ENCODE data around the gene CNIH3. TPM values are rescaled to one million over a fixed set of nuclear protein-coding genes. Genes with fewer than 3 reads are reported as not detected.

Gene CNIH3
- total RNA-seq, 1 donor from 2014 or later: 0.53 TPM

DNA sequence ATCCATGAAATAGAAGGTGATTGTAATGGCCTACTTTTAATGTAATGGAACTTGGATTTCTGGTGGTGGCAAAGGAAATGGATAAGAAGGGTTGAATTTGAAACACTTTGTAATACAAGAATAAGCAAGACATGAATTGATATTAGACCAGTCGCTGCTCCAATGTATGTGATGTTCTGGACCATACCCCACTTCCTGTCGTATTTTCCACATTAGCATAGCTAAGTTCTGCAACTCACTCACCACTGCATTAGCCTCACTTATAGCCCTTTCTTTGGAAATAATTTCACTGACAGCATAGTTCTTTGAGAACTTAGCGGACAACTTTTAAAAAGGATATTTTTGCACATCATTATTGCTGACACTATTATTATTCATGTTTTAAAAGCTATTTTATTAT is 32.3 kb upstream of the CNIH3 start:
- no peak for FAIRE-seq
- no peak overlapping the region for H3K4me3 ChIP-seq (ENCODE audit: low read depth, low read length)
- DNase-seq (ENCODE audit: low read depth): no peak
- TF ChIP-seq, protein P1, sequence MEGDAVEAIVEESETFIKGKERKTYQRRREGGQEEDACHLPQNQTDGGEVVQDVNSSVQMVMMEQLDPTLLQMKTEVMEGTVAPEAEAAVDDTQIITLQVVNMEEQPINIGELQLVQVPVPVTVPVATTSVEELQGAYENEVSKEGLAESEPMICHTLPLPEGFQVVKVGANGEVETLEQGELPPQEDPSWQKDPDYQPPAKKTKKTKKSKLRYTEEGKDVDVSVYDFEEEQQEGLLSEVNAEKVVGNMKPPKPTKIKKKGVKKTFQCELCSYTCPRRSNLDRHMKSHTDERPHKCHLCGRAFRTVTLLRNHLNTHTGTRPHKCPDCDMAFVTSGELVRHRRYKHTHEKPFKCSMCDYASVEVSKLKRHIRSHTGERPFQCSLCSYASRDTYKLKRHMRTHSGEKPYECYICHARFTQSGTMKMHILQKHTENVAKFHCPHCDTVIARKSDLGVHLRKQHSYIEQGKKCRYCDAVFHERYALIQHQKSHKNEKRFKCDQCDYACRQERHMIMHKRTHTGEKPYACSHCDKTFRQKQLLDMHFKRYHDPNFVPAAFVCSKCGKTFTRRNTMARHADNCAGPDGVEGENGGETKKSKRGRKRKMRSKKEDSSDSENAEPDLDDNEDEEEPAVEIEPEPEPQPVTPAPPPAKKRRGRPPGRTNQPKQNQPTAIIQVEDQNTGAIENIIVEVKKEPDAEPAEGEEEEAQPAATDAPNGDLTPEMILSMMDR (IDR thresholded peaks at IDR 0.05; ENCODE audit: insufficient read depth, low read length, severe bottlenecking): no peak
- no peaks in the 10 kb centered on the region for H3K27me3 ChIP-seq (ENCODE audit: control insufficient read depth, insufficient read depth, low read length)
- H3K36me3 ChIP-seq (ENCODE audit: control insufficient read depth, insufficient read depth, low read length): no peaks in the 10 kb centered on the region

DNA sequence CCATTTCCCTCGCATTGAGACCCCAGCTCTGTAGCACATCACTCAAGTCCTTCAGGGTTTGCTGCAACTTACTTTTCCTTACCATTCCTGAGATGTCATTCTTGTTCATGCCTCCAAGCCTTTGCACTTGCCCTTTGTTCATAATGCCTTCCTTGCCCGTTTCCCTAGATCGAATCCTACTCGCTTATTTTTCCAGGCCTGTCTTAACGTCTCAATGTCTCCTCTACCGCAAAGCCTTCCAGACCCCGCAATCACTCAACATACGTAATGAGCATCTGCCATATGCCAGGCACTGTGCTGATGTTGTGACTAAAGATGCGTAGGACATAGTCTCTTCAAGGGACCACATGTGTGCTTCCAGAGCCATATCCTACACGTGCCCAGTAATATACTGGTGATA is 31.1 kb upstream of the CNIH3 start:
- no peak overlapping the region for H3K4me3 ChIP-seq (ENCODE audit: low read depth, low read length)
- TF ChIP-seq, protein P1 (IDR thresholded peaks at IDR 0.05; ENCODE audit: insufficient read depth, low read length, severe bottlenecking): no peak
- DNase-seq (ENCODE audit: low read depth): no peak
- no peaks in the 10 kb centered on the region for H3K27me3 ChIP-seq (ENCODE audit: control insufficient read depth, insufficient read depth, low read length)
- peak; percentile 40 for FAIRE-seq
- H3K36me3 ChIP-seq (ENCODE audit: control insufficient read depth, insufficient read depth, low read length): no peaks in the 10 kb centered on the region

DNA sequence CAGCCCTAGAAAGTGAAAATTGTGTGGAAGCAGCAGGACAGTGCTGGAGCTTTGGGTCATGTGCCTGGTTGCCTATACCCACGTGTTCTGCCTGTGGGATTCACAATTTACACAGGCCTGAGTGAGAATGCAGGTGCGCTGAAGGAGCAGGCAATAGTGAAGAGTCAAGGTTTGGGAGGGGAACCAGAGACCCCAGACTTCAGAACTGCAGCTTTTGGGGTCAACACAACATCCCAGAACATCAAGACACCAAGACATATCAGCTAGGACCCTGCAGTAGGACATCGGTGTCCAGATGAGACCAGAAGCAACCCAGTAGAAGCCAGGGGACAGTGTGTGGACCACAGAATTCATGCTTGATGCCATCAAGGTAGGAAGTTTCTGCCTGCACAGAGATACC is 29.1 kb upstream of the CNIH3 start:
- DNase-seq (ENCODE audit: low read depth): no peak
- Histone ChIP-seq H3K27me3 (ENCODE audit: control insufficient read depth, insufficient read depth, low read length) (no peaks in the 10 kb centered on the region), H3K36me3 (ENCODE audit: control insufficient read depth, insufficient read depth, low read length) (no peaks in the 10 kb centered on the region), H3K4me3 (ENCODE audit: low read depth, low read length) (no peak overlapping the region)
- FAIRE-seq: no peak
- TF ChIP-seq, protein P1 (IDR thresholded peaks at IDR 0.05; ENCODE audit: insufficient read depth, low read length, severe bottlenecking): no peak

DNA sequence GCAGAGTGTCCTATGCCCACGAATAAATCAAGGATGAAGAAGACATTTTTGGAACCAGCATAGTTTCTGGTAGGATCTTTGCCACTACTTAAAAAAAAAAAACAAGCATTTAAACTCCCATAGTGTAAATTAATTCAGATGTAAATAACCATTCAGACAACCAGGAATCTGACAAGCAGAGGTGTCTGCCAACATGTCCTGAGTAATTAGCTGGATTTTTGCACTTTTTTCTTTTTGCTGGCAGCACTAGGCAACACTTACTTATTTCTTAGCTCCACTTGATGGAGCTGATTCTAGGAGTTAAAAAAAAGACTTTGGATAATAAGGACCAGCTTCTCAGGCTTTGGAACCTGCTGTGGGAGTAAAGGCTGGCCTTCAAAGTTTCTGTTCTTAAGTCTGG is 27.6 kb upstream of the CNIH3 start:
- TF ChIP-seq, protein P1 (IDR thresholded peaks at IDR 0.05; ENCODE audit: insufficient read depth, low read length, severe bottlenecking): no peak
- no peak for FAIRE-seq
- H3K27me3 ChIP-seq (ENCODE audit: control insufficient read depth, insufficient read depth, low read length): no peaks in the 10 kb centered on the region
- H3K36me3 ChIP-seq (ENCODE audit: control insufficient read depth, insufficient read depth, low read length): no peaks in the 10 kb centered on the region
- no peak for DNase-seq (ENCODE audit: low read depth)
- no peak overlapping the region for H3K4me3 ChIP-seq (ENCODE audit: low read depth, low read length)

DNA sequence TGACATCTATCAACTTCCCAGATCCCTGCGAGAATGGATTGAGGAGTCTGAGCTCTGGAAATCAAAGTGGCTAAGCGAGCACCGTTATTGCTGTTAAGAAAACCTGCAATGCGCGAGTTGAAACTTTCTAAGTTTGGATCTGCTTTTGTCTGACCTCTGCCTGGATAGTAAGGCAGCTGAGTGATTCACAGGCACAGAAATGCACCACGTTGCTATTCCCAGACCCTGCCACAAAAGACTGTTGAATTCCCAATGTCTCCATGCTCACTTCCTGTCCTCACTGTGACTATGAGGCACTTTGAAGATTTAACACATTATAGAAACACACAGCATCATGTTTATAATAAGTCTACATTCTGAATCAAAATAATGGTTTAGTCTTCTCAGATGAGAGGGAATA is 27.1 kb upstream of the CNIH3 start:
- DNase-seq (ENCODE audit: low read depth) (peak; percentile 7), FAIRE-seq (no peak)
- Histone ChIP-seq H3K27me3 (ENCODE audit: control insufficient read depth, insufficient read depth, low read length) (no peaks in the 10 kb centered on the region), H3K36me3 (ENCODE audit: control insufficient read depth, insufficient read depth, low read length) (no peaks in the 10 kb centered on the region), H3K4me3 (ENCODE audit: low read depth, low read length) (no peak overlapping the region)
- TF ChIP-seq, protein P1 (IDR thresholded peaks at IDR 0.05; ENCODE audit: insufficient read depth, low read length, severe bottlenecking): no peak

DNA sequence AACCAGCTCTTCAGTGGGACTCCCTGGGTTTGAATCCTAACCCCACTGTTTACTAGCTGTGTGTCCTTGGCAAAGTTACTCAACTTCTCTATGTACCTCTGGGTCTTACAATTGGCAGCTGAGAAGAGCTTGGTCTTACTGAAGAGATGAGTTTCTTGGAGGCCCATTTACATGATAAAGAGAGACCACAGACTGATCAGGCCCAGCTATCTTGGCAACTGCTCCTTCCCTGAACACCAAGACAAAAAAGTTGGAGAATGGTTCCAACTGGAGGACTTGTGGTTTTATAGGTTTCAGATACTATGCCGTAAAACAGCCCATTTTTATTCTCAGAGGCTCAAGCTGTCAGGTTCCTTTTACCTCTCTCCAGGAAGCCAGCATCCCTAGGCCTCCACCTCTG is 24.8 kb upstream of the CNIH3 start:
- FAIRE-seq: no peak
- Histone ChIP-seq H3K4me3 (ENCODE audit: low read depth, low read length) (no peak overlapping the region), H3K27me3 (ENCODE audit: control insufficient read depth, insufficient read depth, low read length) (no peaks in the 10 kb centered on the region), H3K36me3 (ENCODE audit: control insufficient read depth, insufficient read depth, low read length) (no peaks in the 10 kb centered on the region)
- TF ChIP-seq, protein P1 (IDR thresholded peaks at IDR 0.05; ENCODE audit: insufficient read depth, low read length, severe bottlenecking): no peak
- DNase-seq (ENCODE audit: low read depth): no peak
